Calu3 (cell line): ENCODE measurements around the gene AUH. TPM values are rescaled to one million over a fixed set of nuclear protein-coding genes. Genes with fewer than 3 reads are reported as not detected.

Experiments
- BruUV-seq: library from RNA; stranded (reverse); fragments of 400-500 nt; replicated peaks from 2 replicates; lab custom pipeline; 2021; lab: Mats Ljungman, UMichigan
- CTCF ChIA-PET: fragments of 300-600 bp; sonication (Branson Sonifier 250); formaldehyde crosslinking; loops from one replicate; lab custom pipeline; 2022; ENCODE audit warnings: antibody characterized with exemption; lab: Charles Lee
- DNase-seq: peaks from one replicate; pipeline ENCODE4 v3.0.0; 2022
- H3K27ac Mint-ChIP-seq: one replicate; pipeline ENCODE4 v1.8.0; 2022; ENCODE audit warnings: mixed read lengths; ENCODE audit not compliant: unreplicated experiment
- H3K27me3 Mint-ChIP-seq: one replicate; pipeline ENCODE4 v1.8.0; 2022; ENCODE audit warnings: mixed read lengths; ENCODE audit not compliant: unreplicated experiment
- H3K36me3 Mint-ChIP-seq: one replicate; pipeline ENCODE4 v1.8.0; 2022; ENCODE audit warnings: mild to moderate bottlenecking, moderate library complexity, mixed read lengths; ENCODE audit not compliant: insufficient read depth, unreplicated experiment
- H3K4me1 Mint-ChIP-seq: one replicate; pipeline ENCODE4 v1.8.0; 2022; ENCODE audit warnings: mild to moderate bottlenecking, low read depth, mixed read lengths; ENCODE audit not compliant: unreplicated experiment
- H3K4me3 Mint-ChIP-seq: one replicate; pipeline ENCODE4 v1.8.0; 2022; ENCODE audit warnings: mild to moderate bottlenecking, low read depth, moderate library complexity, mixed read lengths; ENCODE audit not compliant: unreplicated experiment
- H3K9me3 Mint-ChIP-seq: one replicate; pipeline ENCODE4 v1.8.0; 2022; ENCODE audit warnings: low read depth, mixed read lengths; ENCODE audit not compliant: unreplicated experiment
- intact Hi-C: fragments of 100-400 bp; cut with micrococcal nuclease; formaldehyde crosslinking; loops from one replicate; pipeline ENCODE4 v1.10.0; 2022; ENCODE audit not compliant: unreplicated experiment
- total RNA-seq: library from RNA; stranded (reverse); gene quantifications from 2 replicates; pipeline ENCODE4 v1.2.3, GENCODE V29; 2022
- TF ChIP-seq, protein P1 (sequence below): fragments of 200-600 bp; IDR thresholded peaks from one replicate; pipeline ENCODE4 v1.8.0; 2022; ENCODE audit warnings: antibody characterized with exemption; ENCODE audit not compliant: unreplicated experiment

Gene AUH
- total RNA-seq, 1 experiment from 2014 or later: 13.4 TPM

DNA sequence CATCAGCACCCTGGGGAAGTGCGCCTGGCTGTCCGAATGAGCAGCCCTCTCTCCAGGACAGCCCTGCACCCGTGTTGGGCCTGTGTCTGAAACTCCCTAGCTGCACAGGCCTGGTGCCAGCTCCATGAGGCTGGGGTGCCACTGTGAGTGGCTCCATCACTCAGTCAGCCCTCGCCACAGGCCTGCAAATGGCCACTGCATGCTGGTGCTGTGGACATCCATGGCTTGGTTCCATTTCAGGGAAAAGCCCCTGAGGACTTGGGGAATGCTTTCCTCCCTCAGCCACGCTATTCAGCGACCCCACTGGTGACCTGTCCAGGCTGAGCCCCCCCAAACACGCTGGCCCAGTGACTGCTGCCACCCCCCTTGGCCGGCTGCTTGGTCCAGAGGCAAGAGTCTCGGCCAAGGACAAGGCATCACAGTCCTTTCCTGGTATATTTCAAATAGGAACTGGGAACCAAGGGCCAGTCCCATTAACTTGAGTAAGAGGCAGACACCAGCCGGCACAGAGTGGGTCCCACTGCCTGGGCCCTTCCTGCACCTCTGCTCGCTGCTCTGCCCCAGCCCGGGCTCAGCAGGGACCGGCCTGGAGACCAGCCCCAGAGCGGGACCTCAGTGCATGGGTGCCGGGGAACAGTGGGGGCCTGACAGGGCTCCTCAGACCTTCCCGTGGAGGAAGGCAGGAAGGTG is 181.3 kb downstream of the AUH start:
- BruUV-seq: no TSS peak
- peaks cover 8% of the 10 kb centered on the region for H3K4me1 Mint-ChIP-seq
- TF ChIP-seq, protein P1, sequence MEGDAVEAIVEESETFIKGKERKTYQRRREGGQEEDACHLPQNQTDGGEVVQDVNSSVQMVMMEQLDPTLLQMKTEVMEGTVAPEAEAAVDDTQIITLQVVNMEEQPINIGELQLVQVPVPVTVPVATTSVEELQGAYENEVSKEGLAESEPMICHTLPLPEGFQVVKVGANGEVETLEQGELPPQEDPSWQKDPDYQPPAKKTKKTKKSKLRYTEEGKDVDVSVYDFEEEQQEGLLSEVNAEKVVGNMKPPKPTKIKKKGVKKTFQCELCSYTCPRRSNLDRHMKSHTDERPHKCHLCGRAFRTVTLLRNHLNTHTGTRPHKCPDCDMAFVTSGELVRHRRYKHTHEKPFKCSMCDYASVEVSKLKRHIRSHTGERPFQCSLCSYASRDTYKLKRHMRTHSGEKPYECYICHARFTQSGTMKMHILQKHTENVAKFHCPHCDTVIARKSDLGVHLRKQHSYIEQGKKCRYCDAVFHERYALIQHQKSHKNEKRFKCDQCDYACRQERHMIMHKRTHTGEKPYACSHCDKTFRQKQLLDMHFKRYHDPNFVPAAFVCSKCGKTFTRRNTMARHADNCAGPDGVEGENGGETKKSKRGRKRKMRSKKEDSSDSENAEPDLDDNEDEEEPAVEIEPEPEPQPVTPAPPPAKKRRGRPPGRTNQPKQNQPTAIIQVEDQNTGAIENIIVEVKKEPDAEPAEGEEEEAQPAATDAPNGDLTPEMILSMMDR: no peak
- H3K27me3 Mint-ChIP-seq: no peaks in the 10 kb centered on the region
- no peak overlapping the region for H3K27ac Mint-ChIP-seq
- intact Hi-C loops: no loop called here
- H3K4me3 Mint-ChIP-seq: no peak overlapping the region
- no peaks in the 10 kb centered on the region for H3K36me3 Mint-ChIP-seq
- no peak for DNase-seq
- CTCF ChIA-PET: no interaction called here
- H3K9me3 Mint-ChIP-seq: no peaks in the 10 kb centered on the region

DNA sequence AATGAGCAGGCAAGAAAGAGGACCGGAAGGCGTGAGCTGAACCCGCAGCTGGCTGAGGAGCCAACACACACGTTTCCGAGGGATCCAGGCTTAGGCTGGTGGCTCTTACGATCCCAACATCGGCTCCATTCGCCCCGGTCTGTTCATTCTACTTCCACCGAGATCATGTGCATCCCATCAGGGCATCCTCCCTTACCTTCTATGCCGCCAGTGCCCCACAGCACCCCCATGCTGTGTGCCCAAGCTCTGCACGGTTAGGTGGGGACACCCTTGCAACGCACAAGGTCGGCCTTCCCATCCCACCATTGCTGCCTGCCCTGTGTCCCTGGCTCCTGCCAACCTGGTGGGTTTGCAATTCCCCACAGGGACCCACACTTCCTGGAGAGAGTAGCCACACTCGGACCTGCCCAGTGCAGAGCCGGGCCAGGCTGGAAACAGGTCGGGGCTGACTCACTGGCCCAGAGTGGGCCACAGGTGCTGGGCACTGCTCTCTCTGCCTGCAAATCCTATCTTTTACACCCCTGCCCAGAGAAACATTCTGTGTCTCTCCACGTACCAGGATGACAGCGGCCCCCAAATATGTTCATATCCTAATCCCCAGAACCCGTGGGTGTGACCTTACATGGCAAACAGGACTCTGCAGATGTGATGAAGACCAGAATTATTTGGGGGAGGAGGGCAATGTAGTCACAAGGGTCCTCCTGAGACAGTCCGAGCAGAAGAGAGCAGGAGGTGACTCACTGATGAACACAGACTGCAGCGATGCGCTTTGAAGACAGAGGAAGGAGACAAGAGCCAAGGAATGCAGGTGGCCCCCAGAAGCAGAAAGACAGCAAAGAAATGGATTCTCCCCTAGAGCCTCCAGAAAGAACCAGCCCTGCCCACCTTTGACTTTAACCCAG is 182.2 kb downstream of the AUH start:
- no peaks in the 10 kb centered on the region for H3K36me3 Mint-ChIP-seq
- no TSS peak for BruUV-seq
- DNase-seq: no peak
- H3K9me3 Mint-ChIP-seq: no peaks in the 10 kb centered on the region
- CTCF ChIA-PET: no interaction called here
- peaks cover 8% of the 10 kb centered on the region for H3K4me1 Mint-ChIP-seq
- TF ChIP-seq, protein P1: no peak
- H3K4me3 Mint-ChIP-seq: no peak overlapping the region
- H3K27me3 Mint-ChIP-seq: no peaks in the 10 kb centered on the region
- intact Hi-C loops: no loop called here
- no peak overlapping the region for H3K27ac Mint-ChIP-seq

DNA sequence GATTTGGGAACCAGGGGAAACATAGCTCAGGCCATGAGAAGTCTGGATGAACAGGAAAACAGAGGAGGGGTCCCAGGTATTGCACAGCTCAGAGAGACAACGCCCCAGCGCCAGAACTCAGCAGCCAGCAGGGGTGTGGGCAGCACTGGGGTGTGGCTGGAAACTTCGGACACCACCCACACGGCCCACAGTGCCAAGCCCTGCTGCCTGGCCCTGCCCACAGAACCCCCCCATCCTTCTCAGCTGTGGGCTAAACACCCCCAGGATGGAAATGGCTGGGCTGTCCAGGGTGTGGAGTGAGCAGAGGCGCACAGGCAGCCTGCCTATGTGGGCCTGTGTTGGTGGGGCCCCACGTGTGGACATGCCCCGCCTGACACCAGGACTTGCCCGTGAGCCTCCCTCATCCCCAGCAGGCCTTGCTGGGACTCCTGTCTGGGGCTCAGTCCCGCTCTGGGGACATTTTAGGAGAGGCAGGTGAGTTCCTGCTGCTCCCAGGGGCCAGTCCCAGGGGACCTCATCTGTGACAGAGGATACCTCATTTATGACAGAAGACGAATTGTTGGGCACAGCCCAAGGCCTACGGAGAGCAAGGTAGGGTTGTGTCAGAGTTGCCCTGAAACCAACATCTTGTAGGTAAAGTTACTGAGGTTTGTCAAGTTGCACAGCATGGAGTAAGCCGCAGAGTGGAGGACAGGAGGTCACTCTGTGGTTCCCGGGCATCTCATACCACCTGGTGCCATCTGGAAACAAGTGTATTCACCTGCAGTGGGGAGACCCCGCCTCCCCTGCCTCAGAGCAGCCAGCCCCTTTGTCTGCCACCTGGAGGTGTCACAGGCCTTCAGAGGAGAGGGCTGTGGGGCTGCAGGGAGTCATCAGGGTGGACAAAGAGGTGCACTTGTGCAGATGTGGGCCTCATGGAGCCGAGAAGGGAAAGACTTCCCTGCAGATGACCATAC is 183.2 kb downstream of the AUH start:
- Mint-ChIP-seq H3K36me3 (no peaks in the 10 kb centered on the region), H3K27ac (no peak overlapping the region), H3K4me3 (no peak overlapping the region), H3K4me1 (peaks cover 16% of the 10 kb centered on the region), H3K9me3 (no peaks in the 10 kb centered on the region), H3K27me3 (no peaks in the 10 kb centered on the region)
- no TSS peak for BruUV-seq
- intact Hi-C loops: no loop called here
- DNase-seq: no peak
- TF ChIP-seq, protein P1: no peak
- CTCF ChIA-PET: interaction anchor here (1.2 kb wide), 1 partner anchor 13 kb away, joined by 4 read pairs; no protein-coding TSS in a partner anchor
